GM12878 (cell line): ENCODE data around the gene TMPRSS13. TPM values are rescaled to one million over a fixed set of nuclear protein-coding genes. Genes with fewer than 3 reads are reported as not detected.

Source experiments
- ATAC-seq: fragments of 200-7000 bp; cut with Tn5 transposase; 3 replicates; pipeline ENCODE4 v1.9.1; 2020; ENCODE audit warnings: mild to moderate bottlenecking, moderate library complexity
- BruUV-seq: library from RNA; stranded (reverse); fragments of 400-500 nt; replicated peaks from 2 replicates; lab custom pipeline; 2021; lab: Mats Ljungman, UMichigan
- CTCF ChIA-PET: fragments of 300-600 bp; sonication (Branson Sonifier 250); formaldehyde crosslinking; extraction: SDS; loops from one replicate; lab custom pipeline; 2021; ENCODE audit warnings: inconsistent platforms; lab: Yijun Ruan, JAX
- POLR2A ChIA-PET: fragments of 350-600 bp; formaldehyde crosslinking; extraction: SDS; loops from one replicate; lab custom pipeline; 2021; ENCODE audit warnings: inconsistent platforms; lab: Charles Lee
- RAD21 ChIA-PET: fragments of 300-600 bp; sonication (Branson Sonifier 250); formaldehyde crosslinking; loops from one replicate; lab custom pipeline; 2023; ENCODE audit warnings: antibody characterized with exemption; ENCODE audit not compliant: unreplicated experiment; lab: Charles Lee
- SMC1A ChIA-PET: fragments of 300-600 bp; sonication (Branson Sonifier 250); formaldehyde crosslinking; loops from one replicate; lab custom pipeline; 2023; ENCODE audit not compliant: unreplicated experiment, uncharacterized antibody; lab: Charles Lee
- DNase-seq: peaks from one replicate; pipeline ENCODE4 v3.0.0-alpha.2; 2011; ENCODE audit warnings: low read depth, low spot score
- FAIRE-seq: peaks from 3 replicates; lab custom pipeline; 2011; peaks lifted over from hg19 to GRCh38; lab: Jason Lieb, UNC
- H2AFZ ChIP-seq: 2 replicates; pipeline ENCODE4 v1.6.0; 2011; ENCODE audit warnings: low read depth, low read length, control low read depth; ENCODE audit not compliant: control insufficient read depth
- H3K27ac ChIP-seq: 2 replicates; pipeline ENCODE4 v1.5.1; 2011; ENCODE audit warnings: control low read depth; ENCODE audit not compliant: control insufficient read depth, insufficient read depth
- H3K27me3 ChIP-seq, 2 experiments: replicated peaks in 1 of 2; 2 replicates each; pipeline versions ENCODE4 v1.6.0 to v1.6.1; 2011; ENCODE audit warnings: low read length in 1 of 2; ENCODE audit not compliant: control insufficient read depth in 2 of 2, insufficient read depth in 2 of 2
- H3K36me3 ChIP-seq, 2 experiments: 2 replicates each; pipeline ENCODE4 v1.5.1; 2011; ENCODE audit warnings: low read length in 1 of 2; ENCODE audit not compliant: control insufficient read depth in 2 of 2, insufficient read depth in 2 of 2
- H3K4me1 ChIP-seq: 2 replicates; pipeline ENCODE4 v1.6.1; 2011; ENCODE audit warnings: mild to moderate bottlenecking, low read length, moderate library complexity, mixed read lengths; ENCODE audit not compliant: control insufficient read depth, insufficient read depth
- H3K4me2 ChIP-seq: 2 replicates; pipeline ENCODE4 v1.6.0; 2011; ENCODE audit warnings: control low read depth; ENCODE audit not compliant: control insufficient read depth, insufficient read depth
- H3K4me3 ChIP-seq: fragments of 200-600 bp; sonication (generic); 2 replicates; pipeline ENCODE4 v1.5.1; 2016
- H3K79me2 ChIP-seq: 2 replicates; pipeline ENCODE4 v1.6.0; 2011; ENCODE audit warnings: low read length; ENCODE audit not compliant: control insufficient read depth, insufficient read depth
- H3K9ac ChIP-seq: 2 replicates; pipeline ENCODE4 v1.8.0; 2011; ENCODE audit warnings: low read length, control low read depth, mixed read lengths; ENCODE audit not compliant: control insufficient read depth, insufficient read depth
- H3K9me3 ChIP-seq: replicated peaks from 3 replicates; pipeline ENCODE4 v1.5.1; 2011; ENCODE audit warnings: mild to moderate bottlenecking, low read length; ENCODE audit not compliant: control insufficient read depth, insufficient read depth
- H4K20me1 ChIP-seq: 2 replicates; pipeline ENCODE4 v1.6.0; 2011; ENCODE audit not compliant: control insufficient read depth, insufficient read depth
- BMI1 ChIP-seq: fragments of 450-650 bp; IDR thresholded peaks from 2 replicates; pipeline ENCODE4 v1.6.1; 2016; ENCODE audit warnings: mild to moderate bottlenecking, moderate library complexity, borderline replicate concordance
- CREM ChIP-seq: IDR thresholded peaks from 2 replicates; pipeline ENCODE4 v1.6.1; 2014; ENCODE audit warnings: antibody characterized with exemption, low read depth
- CTCF ChIP-seq, 3 experiments: IDR thresholded peaks in 2 of 3; conservative IDR thresholded peaks in 1 of 3; 2 replicates each; pipeline ENCODE4 v1.5.1; 2011; ENCODE audit warnings: low read depth in 3 of 3, low read length in 3 of 3, mild to moderate bottlenecking in 3 of 3, control low read depth in 2 of 3, moderate library complexity in 2 of 3, inconsistent platforms in 1 of 3, mixed read lengths in 1 of 3; ENCODE audit not compliant: control insufficient read depth in 2 of 3, insufficient read depth in 1 of 3; ENCODE audit errors: extremely low read depth in 1 of 3
- KLF5 ChIP-seq: fragments of 450-650 bp; IDR thresholded peaks from 2 replicates; pipeline ENCODE4 v1.6.1; 2014; ENCODE audit warnings: mild to moderate bottlenecking; ENCODE audit not compliant: partially characterized antibody
- NR2C1 ChIP-seq: fragments of 450-650 bp; IDR thresholded peaks from 2 replicates; pipeline ENCODE4 v1.6.1; 2017; ENCODE audit warnings: antibody characterized with exemption, mild to moderate bottlenecking, moderate library complexity
- PAX5 ChIP-seq: IDR thresholded peaks from 2 replicates; pipeline ENCODE4 v1.6.1; 2011; ENCODE audit warnings: low read depth, low read length, borderline replicate concordance
- RBBP5 ChIP-seq: fragments of 200-600 bp; sonication (generic); conservative IDR thresholded peaks from 2 replicates; pipeline ENCODE4 v1.6.1; 2016
- RUNX3 ChIP-seq: IDR thresholded peaks from 2 replicates; pipeline ENCODE4 v1.6.1; 2012; ENCODE audit warnings: low read length, inconsistent platforms
- SMAD1 ChIP-seq: fragments of 450-650 bp; IDR thresholded peaks from 2 replicates; pipeline ENCODE4 v1.6.1; 2018; ENCODE audit warnings: mild to moderate bottlenecking, low read depth; ENCODE audit not compliant: partially characterized antibody
- SMAD5 ChIP-seq: IDR thresholded peaks from 2 replicates; pipeline ENCODE4 v1.6.1; 2016; ENCODE audit warnings: antibody characterized with exemption, low read depth
- SMC3 ChIP-seq: IDR thresholded peaks from 2 replicates; pipeline ENCODE4 v1.6.1; 2011; ENCODE audit warnings: low read length, improper control_type of control experiment, borderline replicate concordance
- STAT3 ChIP-seq: IDR thresholded peaks from 2 replicates; pipeline ENCODE4 v1.6.1; 2011; ENCODE audit warnings: low read depth, low read length, improper control_type of control experiment
- TARDBP ChIP-seq: IDR thresholded peaks from 2 replicates; pipeline ENCODE4 v1.6.1; 2016; ENCODE audit warnings: borderline replicate concordance
- YY1 ChIP-seq: IDR thresholded peaks from 2 replicates; pipeline ENCODE4 v1.6.1; 2011; ENCODE audit warnings: low read depth, mild to moderate bottlenecking, low read length
- ZNF274 ChIP-seq: IDR thresholded peaks from one replicate; pipeline ENCODE4 v1.8.0; 2011; ENCODE audit not compliant: insufficient read length, insufficient read depth
- ZNF622 ChIP-seq: fragments of 450-650 bp; IDR thresholded peaks from 2 replicates; pipeline ENCODE4 v1.6.1; 2017; ENCODE audit warnings: mild to moderate bottlenecking, inconsistent platforms
- ZSCAN29 ChIP-seq: fragments of 450-650 bp; IDR thresholded peaks from 2 replicates; pipeline ENCODE4 v1.6.1; 2017; ENCODE audit warnings: mild to moderate bottlenecking, moderate library complexity
- WGBS: methylation state at CpG from one replicate; pipeline ENCODE4 v1.1.6; 2016; ENCODE audit warnings: low lambda C conversion rate; ENCODE audit not compliant: insufficient replicate concordance, insufficient coverage; ENCODE audit errors: missing lambda C conversion rate; 5-methylcytosine and 5-hydroxymethylcytosine counted together
- in situ Hi-C: fragments of 300-500 bp; cut with MboI; formaldehyde crosslinking; loops from 9 replicates; pipeline ENCODE4 v1.14.3; 2018; ENCODE audit warnings: mixed read lengths
- intact Hi-C: fragments of 100-400 bp; cut with micrococcal nuclease; formaldehyde crosslinking; loops from one replicate; pipeline ENCODE4 v1.14.2; 2022; ENCODE audit not compliant: unreplicated experiment
- polyA plus RNA-seq, 11 experiments: library from polyadenylated mRNA; depleted of rRNA in 4 of 11; unstranded in 6 of 11; stranded (reverse) in 5 of 11; fragments of >200 nt; fragmentation: Nextera tagmentation in 4 of 11; fragmentation: Illumina TruSeq in 1 of 11; extraction: Ambion mirVana in 4 of 11; extraction: Trizol in 1 of 11; gene quantifications; 1 replicate in 1 of 11; 2 replicates in 10 of 11; pipeline versions ENCODE4 v1.2.1 to v1.2.3, GENCODE V29; 2011 to 2016; ENCODE audit warnings: inconsistent platforms in 2 of 11, missing spikeins in 2 of 11, low read depth in 1 of 11
- total RNA-seq, 4 experiments: library from RNA; depleted of rRNA in 3 of 4; stranded (reverse); fragments of >200 nt in 3 of 4; fragmentation: Illumina TruSeq in 1 of 4; extraction: Trizol in 1 of 4; gene quantifications; 2 replicates each; pipeline versions ENCODE4 v1.2.1 to v1.2.3, GENCODE V29; 2013 to 2021

The TMPRSS13 gene
- total and polyA plus RNA-seq, 10 of the 15 experiments (the other 5 are each of a cell fraction or from before 2014, with no cell fraction given): 0.05 to 0.50 (median 0.26) TPM; not detected in 2

GRCh38 chr11:117862019-117862725 lies 67.0 kb downstream of the TMPRSS13 start:
- 34% methylated on average over 12 of the region's 12 CpGs for WGBS
- Histone ChIP-seq H2AFZ (no peak overlapping the region), H3K9me3 (no peaks in the 10 kb centered on the region), H3K36me3 (no peaks in the 10 kb centered on the region), H4K20me1 (no peaks in the 10 kb centered on the region)
- POLR2A ChIA-PET: interaction anchor here (0.6 kb wide), 1 partner anchor 104 kb away, joined by 4 read pairs; no protein-coding TSS in a partner anchor
- FAIRE-seq (no peak), DNase-seq (no peak)
- in situ Hi-C loops: no loop called here
- no peak for TF ChIP-seq NR2C1
- TF ChIP-seq PAX5: no peak
- TF ChIP-seq ZSCAN29: no peak
- TF ChIP-seq SMAD1: no peak
- no peak for TF ChIP-seq STAT3
- no peak for TF ChIP-seq ZNF274
- no peak for TF ChIP-seq ZNF622
- no peak for TF ChIP-seq CREM
- no peak for TF ChIP-seq BMI1
- no peak for TF ChIP-seq SMAD5
- no peak for TF ChIP-seq SMC3
- no peak for TF ChIP-seq RBBP5
- no peak for TF ChIP-seq TARDBP
- no peak for TF ChIP-seq CTCF (IDR thresholded peaks at IDR 0.05 in 2 of 3, conservative IDR thresholded peaks at IDR 0.05 in 1 of 3; ENCODE audit: control insufficient read depth in 2 of 3, extremely low read depth in 1 of 3, insufficient read depth in 1 of 3, low read depth in 3 of 3, low read length in 3 of 3)
- TF ChIP-seq YY1: no peak
- TF ChIP-seq KLF5: no peak
- no peak for TF ChIP-seq RUNX3
- TF ChIP-seq, all 136 proteins: peak for 0
- intact Hi-C loops: no loop called here
- Histone ChIP-seq H3K27me3 (no peaks in the 10 kb centered on the region; a peak in 1 of 4 replicates), H3K79me2 (no peaks in the 10 kb centered on the region), H3K27ac (no peak overlapping the region), H3K4me3 (no peak overlapping the region), H3K4me2 (no peak overlapping the region), H3K4me1 (no peaks in the 10 kb centered on the region), H3K9ac (no peak overlapping the region)
- ChIA-PET RAD21 (interaction anchor here (1.7 kb wide), 1 partner anchor 84 kb away, joined by 4 read pairs; no protein-coding TSS in a partner anchor), SMC1A (interaction anchor here (0.6 to 1.3 kb wide), 2 partner anchors 10 to 85 kb away, joined by 3 read pairs; no protein-coding TSS in a partner anchor), CTCF (no interaction called here)
- BruUV-seq: no TSS peak
- ATAC-seq: no peak
